ENCODE data around the gene ACRV1. TPM values are rescaled to one million over a fixed set of nuclear protein-coding genes. Genes with fewer than 3 reads are reported as not detected.

ACRV1 gene
- polyA plus RNA-seq, 1 of the 3 experiments (the other 2 are of a cell fraction), result not detected

GRCh38 chr11:125663910-125664309 is 16.7 kb downstream of the ACRV1 start:
- Histone ChIP-seq H4K20me1 (ENCODE audit: insufficient read depth) (no peaks in the 10 kb centered on the region), H3K9me3 (no peaks in the 10 kb centered on the region), H3F3A (replicated peaks; ENCODE audit: insufficient read depth) (no peaks in the 10 kb centered on the region), H3K4me1 (ENCODE audit: control insufficient read depth in 1 of 2, insufficient read depth in 2 of 2, low read depth in 1 of 2, low read length in 1 of 2) (no peaks in the 10 kb centered on the region), H3K79me2 (ENCODE audit: insufficient read depth) (peaks cover 22% of the 10 kb centered on the region), H3K36me3 (replicated peaks in 1 of 2; ENCODE audit: control insufficient read depth in 1 of 2, insufficient read depth in 2 of 2, low read length in 1 of 2) (peaks cover 5 to 65% of the 10 kb centered on the region in 2 experiments), H2AFZ (ENCODE audit: low read depth) (no peak overlapping the region), H3K27me3 (ENCODE audit: insufficient read depth) (no peaks in the 10 kb centered on the region), H3K4me3 (ENCODE audit: low read depth in 2 of 2, low read length in 1 of 2) (no peak overlapping the region), H3K9ac (no peak overlapping the region), H3K4me2 (no peak overlapping the region), H3K27ac (ENCODE audit: low read depth in 2 of 2, low read length in 1 of 2) (no peak overlapping the region), H3K9me2 (no peaks in the 10 kb centered on the region)
- TF ChIP-seq GATA2 (CRISPR knock-in tag; IDR thresholded peaks at IDR 0.05) (no peak), NFIC (IDR thresholded peaks at IDR 0.05; ENCODE audit: borderline replicate concordance) (no peak), NRF1 (IDR thresholded peaks at IDR 0.05; ENCODE audit: low read depth, low read length) (no peak), FOXM1 (IDR thresholded peaks at IDR 0.05; ENCODE audit: low read depth) (no peak), TAF1 (IDR thresholded peaks at IDR 0.05; ENCODE audit: borderline replicate concordance, low read depth, low read length) (no peak), FOXJ3 (CRISPR knock-in tag; IDR thresholded peaks at IDR 0.05) (no peak), PBX3 (IDR thresholded peaks at IDR 0.05) (no peak), FOSL2 (IDR thresholded peaks at IDR 0.05; ENCODE audit: borderline replicate concordance, low read depth) (no peak), MXI1 (IDR thresholded peaks at IDR 0.05; ENCODE audit: low read depth, low read length) (no peak), USF2 (IDR thresholded peaks at IDR 0.05; ENCODE audit: borderline replicate concordance, low read depth, low read length) (no peak), MAX (IDR thresholded peaks at IDR 0.05; ENCODE audit: low read depth) (no peak)
- 99% methylated on average over 3 of the region's 3 CpGs for WGBS (ENCODE audit: low lambda C conversion rate)
- POLR2A ChIA-PET, result no interaction called here
- DNase-seq, result no peak
- CTCF ChIA-PET, result no interaction called here

GRCh38 chr11:125662689-125663088 is 18.0 kb downstream of the ACRV1 start:
- Histone ChIP-seq H4K20me1 (ENCODE audit: insufficient read depth) (no peaks in the 10 kb centered on the region), H3K9me2 (no peaks in the 10 kb centered on the region), H3K4me2 (no peak overlapping the region), H3K9me3 (no peaks in the 10 kb centered on the region), H3F3A (replicated peaks; ENCODE audit: insufficient read depth) (no peaks in the 10 kb centered on the region), H3K4me1 (ENCODE audit: control insufficient read depth in 1 of 2, insufficient read depth in 2 of 2, low read depth in 1 of 2, low read length in 1 of 2) (no peaks in the 10 kb centered on the region), H2AFZ (ENCODE audit: low read depth) (no peak overlapping the region), H3K27ac (ENCODE audit: low read depth in 2 of 2, low read length in 1 of 2) (no peak overlapping the region), H3K36me3 (replicated peaks in 1 of 2; ENCODE audit: control insufficient read depth in 1 of 2, insufficient read depth in 2 of 2, low read length in 1 of 2) (peaks cover 5 to 66% of the 10 kb centered on the region in 2 experiments), H3K9ac (no peak overlapping the region), H3K79me2 (ENCODE audit: insufficient read depth) (peaks cover 21% of the 10 kb centered on the region), H3K4me3 (ENCODE audit: low read depth in 2 of 2, low read length in 1 of 2) (no peak overlapping the region), H3K27me3 (ENCODE audit: insufficient read depth) (no peaks in the 10 kb centered on the region)
- ChIA-PET CTCF (no interaction called here), POLR2A (no interaction called here)
- TF ChIP-seq POLR2AphosphoS5 (IDR thresholded peaks at IDR 0.05; ENCODE audit: low read depth, low read length) (no peak), REST (IDR thresholded peaks at IDR 0.05; ENCODE audit: low read depth, low read length) (no peak), TAF1 (IDR thresholded peaks at IDR 0.05; ENCODE audit: borderline replicate concordance, low read depth, low read length) (no peak), SMC3 (IDR thresholded peaks at IDR 0.05; ENCODE audit: low read depth, low read length) (no peak), RFX5 (IDR thresholded peaks at IDR 0.05; ENCODE audit: low read length) (no peak)
- WGBS (ENCODE audit: low lambda C conversion rate), result 95% methylated on average over 2 of the region's 2 CpGs
- DNase-seq, result no peak

Data from SK-N-SH (cell line).